Measurements from ENCODE around the gene YWHAQ.

DNA sequence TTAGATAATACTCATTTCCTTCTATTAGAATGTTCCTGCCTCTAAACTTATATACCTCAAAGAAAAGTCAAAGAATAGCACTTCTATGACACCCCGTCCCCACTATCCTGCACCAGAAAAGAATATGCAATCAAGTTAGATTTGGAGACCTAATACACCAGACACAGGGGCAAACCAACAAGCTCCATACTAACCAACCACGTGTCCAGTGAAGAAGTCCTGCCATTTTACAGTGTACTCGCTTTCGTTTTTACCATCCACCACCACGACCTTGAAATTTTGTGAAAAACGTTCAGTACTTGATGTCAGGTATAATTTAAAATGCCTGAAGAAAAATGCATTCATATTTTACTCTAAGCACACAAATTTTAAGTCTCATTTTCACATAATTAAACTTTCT lies 94.3 kb downstream of the YWHAQ start:
- TF ChIP-seq, protein P1, sequence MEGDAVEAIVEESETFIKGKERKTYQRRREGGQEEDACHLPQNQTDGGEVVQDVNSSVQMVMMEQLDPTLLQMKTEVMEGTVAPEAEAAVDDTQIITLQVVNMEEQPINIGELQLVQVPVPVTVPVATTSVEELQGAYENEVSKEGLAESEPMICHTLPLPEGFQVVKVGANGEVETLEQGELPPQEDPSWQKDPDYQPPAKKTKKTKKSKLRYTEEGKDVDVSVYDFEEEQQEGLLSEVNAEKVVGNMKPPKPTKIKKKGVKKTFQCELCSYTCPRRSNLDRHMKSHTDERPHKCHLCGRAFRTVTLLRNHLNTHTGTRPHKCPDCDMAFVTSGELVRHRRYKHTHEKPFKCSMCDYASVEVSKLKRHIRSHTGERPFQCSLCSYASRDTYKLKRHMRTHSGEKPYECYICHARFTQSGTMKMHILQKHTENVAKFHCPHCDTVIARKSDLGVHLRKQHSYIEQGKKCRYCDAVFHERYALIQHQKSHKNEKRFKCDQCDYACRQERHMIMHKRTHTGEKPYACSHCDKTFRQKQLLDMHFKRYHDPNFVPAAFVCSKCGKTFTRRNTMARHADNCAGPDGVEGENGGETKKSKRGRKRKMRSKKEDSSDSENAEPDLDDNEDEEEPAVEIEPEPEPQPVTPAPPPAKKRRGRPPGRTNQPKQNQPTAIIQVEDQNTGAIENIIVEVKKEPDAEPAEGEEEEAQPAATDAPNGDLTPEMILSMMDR (IDR thresholded peaks at IDR 0.05; ENCODE audit: insufficient read depth, low read depth, low read length), result no peak
- no peak for TF ChIP-seq EZH2 (IDR thresholded peaks at IDR 0.05; ENCODE audit: insufficient read depth, low read length)

Data from astrocyte (in vitro differentiated cells and primary cell).